Posterior vena cava (tissue), 2 donors: Measurements from ENCODE around the gene CAMTA1. TPM values are rescaled to one million over a fixed set of nuclear protein-coding genes. Genes with fewer than 3 reads are reported as not detected.
"Not testable (repeated sequence)": the region's sequence is repeated elsewhere in the genome, so short reads cannot be mapped to it uniquely, and the experiment has no call there.

Experiments used
- DNase-seq: peaks from one replicate; pipeline ENCODE4 v3.0.0-alpha.2; 2020; ENCODE audit warnings: low spot score
- intact Hi-C, 2 donors: fragments of 100-400 bp; cut with DNase I; formaldehyde crosslinking; loops; one replicate each; pipeline versions ENCODE4 v1.14.1 to v1.14.2; 2022 to 2023
- total RNA-seq, 2 donors: library from RNA; stranded (reverse); fragmentation: NEBNext Ultra II Directional; extraction: Animal tissue kit (Norgen Biotek cat#: 25700); gene quantifications; one replicate each; pipeline ENCODE4 v1.2.1, GENCODE V29; 2021
- donor health status: DM: yes; HTN: yes; CAD: no.
- donor health status: DM: yes; HTN: yes; CAD: no.

The CAMTA1 gene
- total RNA-seq, 2 donors from 2014 or later = 65.1 to 76.4 TPM

- intact Hi-C loops = no loop called here
- no peak for DNase-seq
Observed at GRCh38 chr1:7302873-7303272, 517.6 kb downstream of the CAMTA1 start.

- intact Hi-C loops = no loop called here
- no peak for DNase-seq
Observed at GRCh38 chr1:7303554-7304317, 518.5 kb downstream of the CAMTA1 start.

GRCh38 chr1:7313081-7313546, 527.9 kb downstream of the CAMTA1 start:
- DNase-seq = no peak
- intact Hi-C loops = loop anchor here in 1 of 2 donors (10.0 kb wide), 1 partner anchor 1952 kb away; no protein-coding TSS in a partner anchor

DNA sequence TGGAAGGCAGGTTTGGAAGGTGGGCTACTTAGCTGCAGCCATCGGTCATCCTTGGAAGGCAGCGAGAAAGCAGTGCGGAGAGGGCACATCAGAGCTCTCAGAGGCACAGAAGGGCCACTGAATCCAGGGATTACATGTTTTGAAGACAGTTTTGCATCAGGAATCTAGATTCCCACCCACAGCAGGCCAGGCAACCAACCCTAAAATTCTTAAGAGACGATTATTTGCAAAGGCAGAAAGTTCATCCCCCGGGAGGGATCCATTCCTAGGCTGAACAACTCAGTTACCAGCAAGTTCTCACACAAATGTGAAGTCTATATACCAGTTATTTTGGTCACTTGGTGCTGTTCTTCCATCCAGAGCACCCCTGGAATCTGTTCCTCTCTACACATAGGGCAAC, 528.6 kb downstream of the CAMTA1 start:
- intact Hi-C loops = loop anchor here in 1 of 2 donors (10.0 kb wide), 1 partner anchor 1951 kb away; no protein-coding TSS in a partner anchor
- DNase-seq = no peak

DNA sequence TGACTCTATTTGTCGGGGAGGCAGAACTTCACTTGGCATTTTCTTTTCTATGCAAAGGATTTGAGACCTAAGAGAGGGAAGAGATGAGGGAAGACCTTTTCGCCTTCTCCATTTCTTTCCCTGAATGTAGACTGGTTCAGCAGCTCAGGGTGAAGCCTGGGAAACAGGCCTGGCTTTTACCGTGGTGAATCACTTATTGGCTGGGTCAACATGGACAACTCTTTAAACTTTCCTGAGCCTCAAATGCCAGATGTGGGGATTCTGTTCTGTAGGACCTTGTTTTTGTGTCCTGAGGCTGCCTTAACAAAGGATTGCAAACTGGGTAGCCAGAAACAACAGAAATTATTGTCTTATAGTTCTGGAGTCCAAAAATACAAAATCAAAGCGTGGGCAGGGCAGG, 530.1 kb downstream of the CAMTA1 start:
- no peak for DNase-seq
- intact Hi-C loops = loop anchor here in 1 of 2 donors (10.0 kb wide), 1 partner anchor 1949 kb away; no protein-coding TSS in a partner anchor

- intact Hi-C loops = loop anchor here in 1 of 2 donors (10.0 kb wide), 1 partner anchor 1949 kb away; no protein-coding TSS in a partner anchor
- DNase-seq = no peak
Observed at GRCh38 chr1:7315946-7316345, 530.7 kb downstream of the CAMTA1 start.

GRCh38 chr1:7317888-7318287, 532.6 kb downstream of the CAMTA1 start:
- no peak for DNase-seq
- intact Hi-C loops = loop anchor here in 1 of 2 donors (10.0 kb wide), 1 partner anchor 1947 kb away; no protein-coding TSS in a partner anchor

GRCh38 chr1:7319196-7319595, 533.9 kb downstream of the CAMTA1 start:
- DNase-seq = no peak
- intact Hi-C loops = loop anchor here in 1 of 2 donors (10.0 kb wide), 1 partner anchor 1946 kb away; no protein-coding TSS in a partner anchor

GRCh38 chr1:7320661-7321060, 535.4 kb downstream of the CAMTA1 start:
- intact Hi-C loops = no loop called here

DNA sequence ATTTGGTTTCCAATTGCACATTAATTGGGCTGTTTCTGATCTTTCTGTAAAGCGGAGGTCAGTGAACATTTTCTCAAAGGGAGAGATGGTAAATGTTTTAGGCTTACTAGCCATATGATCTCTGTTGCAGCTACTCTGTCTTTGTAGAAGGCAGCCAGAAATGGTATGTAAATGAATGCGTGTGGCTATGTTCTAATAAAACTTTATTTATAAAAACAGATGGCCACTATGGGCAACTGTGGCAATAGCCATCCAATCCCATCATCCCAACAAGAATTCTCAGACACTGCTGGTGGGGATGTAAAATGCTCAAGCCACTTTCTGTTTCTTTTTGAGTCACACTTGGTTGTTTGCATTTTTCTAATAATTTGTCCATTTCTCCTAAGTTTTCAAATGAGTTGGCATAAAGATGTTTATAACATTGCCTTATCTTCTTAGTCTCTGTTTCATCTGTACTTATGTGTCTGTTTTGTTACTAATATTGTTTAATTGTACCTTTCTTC, 537.1 kb downstream of the CAMTA1 start:
- no peak for DNase-seq
- intact Hi-C loops = no loop called here

More at GRCh38 chr1:7320661-7321060, 535.4 kb downstream of the CAMTA1 start:
- no peak for DNase-seq

DNA sequence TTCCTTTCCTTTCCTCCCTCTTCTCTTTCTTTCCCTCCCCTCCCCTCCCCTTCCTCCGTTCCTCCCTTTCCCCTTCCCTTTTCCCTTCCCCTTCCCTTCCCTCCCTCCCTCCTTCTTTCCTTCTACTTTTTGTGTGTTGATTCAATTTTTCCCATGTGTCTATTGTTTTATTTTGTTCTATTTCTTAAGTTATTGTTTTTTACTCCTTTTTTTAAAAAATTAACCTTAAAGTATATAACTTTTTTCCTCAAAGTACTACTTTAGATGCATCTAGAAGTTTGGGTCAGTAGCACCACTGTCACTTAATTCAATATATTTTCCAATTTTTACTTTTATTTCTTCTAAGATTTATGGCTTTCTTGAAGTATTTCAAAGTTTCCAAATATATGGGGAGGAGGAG, 537.7 kb downstream of the CAMTA1 start:
- DNase-seq = no peak
- intact Hi-C loops = no loop called here

DNA sequence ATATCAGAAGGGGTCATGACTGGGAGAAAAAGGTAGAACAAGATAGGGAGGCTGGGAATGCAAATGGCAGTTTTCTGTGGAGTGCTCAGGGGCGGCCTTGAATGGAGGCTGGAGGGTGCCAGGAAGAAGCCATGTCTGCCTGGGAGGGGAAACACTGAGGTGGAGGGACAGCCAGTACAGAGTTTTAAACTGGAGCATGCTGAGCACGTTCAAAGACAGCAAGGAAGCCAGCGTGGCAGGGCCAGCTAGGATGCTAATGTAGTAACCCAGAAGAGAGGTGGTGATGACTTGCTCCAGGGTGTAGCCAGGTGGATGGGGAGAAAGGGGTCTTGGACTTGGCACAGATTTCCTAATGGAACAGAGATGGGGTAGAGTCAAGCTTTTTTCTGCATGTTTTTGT, 540.0 kb downstream of the CAMTA1 start:
- DNase-seq = no peak
- intact Hi-C loops = no loop called here

DNA sequence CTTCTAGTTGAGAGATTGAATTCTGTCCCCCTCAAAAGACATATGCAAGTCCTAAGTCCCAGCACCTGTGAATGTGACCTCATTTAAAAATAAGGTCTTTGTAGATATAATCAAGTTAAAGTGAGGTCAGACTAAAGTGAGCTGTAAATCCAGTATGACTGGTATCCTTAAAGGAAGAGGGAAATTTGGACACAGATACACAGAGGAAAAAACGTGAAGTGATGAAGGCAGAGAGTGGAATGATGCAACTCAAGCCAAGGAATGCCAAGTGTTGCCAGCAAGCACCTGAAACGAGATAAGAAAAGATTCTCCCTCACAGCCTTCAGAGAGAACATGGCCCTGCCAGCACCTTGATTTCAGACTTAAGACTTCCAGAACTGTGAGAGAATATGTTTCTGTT, 541.1 kb downstream of the CAMTA1 start:
- intact Hi-C loops = no loop called here
- DNase-seq = no peak

GRCh38 chr1:7327849-7328248, 542.6 kb downstream of the CAMTA1 start:
- intact Hi-C loops = no loop called here
- no peak for DNase-seq

DNA sequence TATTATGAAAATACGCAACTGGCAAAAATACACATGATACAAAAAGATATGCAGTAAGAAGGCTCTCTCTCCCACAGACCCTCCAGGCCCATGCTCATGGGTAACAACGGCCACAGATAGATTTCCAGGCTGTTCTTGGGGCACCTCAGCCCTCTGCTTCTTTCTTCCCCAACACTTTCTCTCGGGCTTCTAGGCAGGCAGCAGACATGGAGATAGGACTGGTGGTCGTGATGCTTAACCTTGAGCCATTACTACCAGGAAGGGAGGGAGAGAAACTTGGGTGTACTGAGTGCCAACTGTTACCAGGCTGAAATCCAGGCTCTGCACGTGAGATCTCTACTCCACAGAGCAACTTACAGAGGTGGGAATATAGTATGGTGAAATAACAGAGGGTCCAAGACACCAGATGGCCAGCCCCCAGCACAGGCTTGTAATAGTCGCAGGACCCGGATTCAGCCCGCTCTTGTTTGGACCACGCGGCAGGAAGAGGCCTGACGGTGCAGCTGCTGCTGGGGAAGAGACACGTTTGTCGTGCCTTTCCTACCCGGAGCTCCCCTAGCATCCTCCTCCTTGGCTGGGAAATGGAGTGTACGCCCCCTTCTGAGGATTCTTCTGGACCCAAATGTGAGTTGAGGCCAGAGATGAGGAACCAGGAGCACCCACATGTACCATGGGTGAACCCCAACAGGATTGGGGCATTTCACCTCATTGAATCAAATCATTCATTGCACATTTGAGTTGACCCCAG, 544.8 kb downstream of the CAMTA1 start:
- DNase-seq = no peak
- intact Hi-C loops = no loop called here

GRCh38 chr1:7330726-7331125, 545.5 kb downstream of the CAMTA1 start:
- DNase-seq, intact Hi-C loops: not testable (repeated sequence)

GRCh38 chr1:7331926-7332535, 546.8 kb downstream of the CAMTA1 start:
- DNase-seq = no peak
- intact Hi-C loops = no loop called here

DNA sequence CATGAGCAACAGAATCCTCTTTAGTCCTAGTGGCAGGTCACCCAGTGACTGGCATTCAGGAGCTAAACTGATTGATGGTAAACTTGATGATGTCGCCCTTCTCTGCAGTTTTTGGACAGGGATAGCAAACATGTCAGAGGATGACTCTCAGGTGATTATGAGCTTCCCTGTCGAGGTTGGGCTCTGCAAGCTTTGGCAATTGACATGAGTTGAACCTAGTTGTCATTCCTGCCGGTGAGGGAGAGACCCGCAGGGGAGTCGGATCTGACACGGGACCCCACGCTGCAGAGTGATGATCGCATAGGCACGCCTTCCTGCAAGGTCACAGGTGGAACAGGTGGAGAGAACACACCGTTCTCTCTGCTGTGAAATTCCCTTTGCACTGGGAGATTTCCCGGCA, 547.8 kb downstream of the CAMTA1 start:
- intact Hi-C loops = no loop called here
- DNase-seq = no peak

GRCh38 chr1:7333620-7334019, 548.4 kb downstream of the CAMTA1 start:
- no peak for DNase-seq
- intact Hi-C loops = no loop called here
